A549 treated with Mapracorat at 1 μM for 4 hours (cell line): Measurements from ENCODE around the gene C1GALT1C1L. TPM values are rescaled to one million over a fixed set of nuclear protein-coding genes. Genes with fewer than 3 reads are reported as not detected.

Experiments used
- total RNA-seq: library from RNA; stranded (reverse); fragments of 200-300 nt; extraction: Qiagen RNA extraction; gene quantifications from 5 replicates; pipeline ENCODE4 v1.2.3, GENCODE V29; 2022

C1GALT1C1L gene
- total RNA-seq, result 2.0 to 2.5 TPM (median 2.3 TPM) in 5 replicates

DNA sequence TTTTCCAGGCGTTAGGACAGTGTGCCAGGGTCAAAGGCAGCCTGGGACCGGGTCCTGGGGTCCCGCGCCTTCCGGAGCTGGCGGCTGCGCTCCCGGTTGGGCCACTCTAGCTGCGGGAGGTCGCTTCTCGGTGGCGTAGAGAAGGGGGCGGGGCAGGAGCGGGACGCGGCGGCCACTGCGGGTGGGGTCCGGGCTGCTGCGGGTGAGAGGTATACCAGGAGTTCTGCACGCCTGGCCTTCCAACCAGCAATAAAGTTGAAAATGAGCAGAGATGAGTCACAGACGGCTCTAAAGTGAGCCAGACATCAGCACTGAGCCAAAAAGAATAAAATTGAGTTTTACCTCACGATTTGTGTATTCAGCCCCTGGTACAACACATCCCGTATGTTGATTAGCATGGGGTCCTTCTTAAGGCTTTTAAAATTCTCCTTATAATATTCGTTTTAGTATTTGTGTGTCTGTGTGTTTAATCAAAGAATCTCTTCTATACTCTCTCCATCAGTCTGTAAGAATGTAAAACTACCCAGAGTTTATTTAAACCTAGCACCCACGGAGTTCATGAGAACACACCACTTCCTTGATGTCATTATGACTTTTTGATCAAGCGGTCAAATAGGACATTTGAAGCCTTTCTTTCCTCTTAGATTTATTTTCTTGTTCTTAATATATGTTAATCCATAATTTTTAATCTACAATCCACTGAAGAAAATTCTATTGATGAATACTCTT, at the start of gene C1GALT1C1L:
TSS of gene C1GALT1C1L (minus strand) at position 108 of the 729 bp plus-strand sequence. CDS start at position 1, 107 bp downstream.

DNA sequence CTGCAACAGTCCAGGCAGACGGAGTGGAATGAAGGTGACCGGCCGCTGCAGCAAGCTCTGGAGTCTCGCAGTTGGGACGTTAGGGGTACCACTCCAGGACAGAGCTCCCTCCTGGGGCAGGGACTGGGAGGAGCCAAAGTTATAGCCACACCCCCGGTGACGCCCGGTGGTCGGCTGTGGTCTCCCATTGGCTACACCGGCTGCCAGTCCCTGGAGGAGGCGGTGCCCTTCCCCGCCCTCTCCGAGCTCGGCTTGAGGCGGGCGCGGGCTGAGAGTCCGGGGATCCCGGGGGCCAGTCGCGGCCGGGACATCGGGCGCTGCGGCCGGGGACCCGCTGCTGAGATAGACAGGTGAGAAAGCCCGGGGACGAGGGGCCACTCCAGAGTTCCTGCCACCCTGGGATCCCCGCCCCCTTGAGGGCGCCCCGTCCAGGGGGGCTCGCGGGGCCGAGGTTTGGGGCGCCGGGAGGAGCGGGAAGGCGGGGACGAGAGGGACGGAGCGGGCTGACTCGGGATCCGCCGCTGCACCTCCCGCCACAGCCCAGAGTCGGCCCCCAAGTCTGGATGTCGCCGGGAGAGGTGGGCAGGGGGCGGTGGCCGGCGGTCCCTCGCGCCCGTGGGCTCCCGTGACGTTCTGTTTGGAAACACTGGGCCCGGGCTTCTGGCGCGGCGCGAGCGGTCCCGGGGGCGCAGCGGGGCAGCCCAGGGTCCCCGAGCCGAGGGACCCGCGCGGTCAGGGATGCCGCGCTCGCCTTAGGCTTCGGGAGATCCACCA, 39.0 kb downstream of the C1GALT1C1L start, which contains the start of gene PLEKHH2:
TSS of gene PLEKHH2 (plus strand) at position 231 of the 774 bp plus-strand sequence. CDS start 7,414 bp downstream, outside the sequence.

Other genes starting within 250 kb of the C1GALT1C1L start
- 17.6 to 27.5 TPM (median 22.4 TPM) in 5 replicates for gene THADA, start 80.4 kb downstream of the C1GALT1C1L start, total RNA-seq
- 1.4 to 2.5 TPM (median 1.7 TPM) in 5 replicates for gene PLEKHH2, start 39.2 kb downstream of the C1GALT1C1L start, total RNA-seq
- 14.6 to 18.3 TPM (median 16.1 TPM) in 5 replicates for gene DYNC2LI1, start 97.6 kb upstream of the C1GALT1C1L start, total RNA-seq
- gene ABCG5, start 162.4 kb upstream of the C1GALT1C1L start, total RNA-seq, result not detected in 5 replicates
- not detected in 5 replicates for gene ABCG8, start 162.5 kb upstream of the C1GALT1C1L start, total RNA-seq